Gastrocnemius medialis (tissue), 4 donors: ENCODE data around the gene METTL26.

Source experiments
- CTCF ChIP-seq, 5 experiments: fragments of 450-650 bp in 3 of 5; fragments of 200-600 bp in 2 of 5; sonication (generic) in 2 of 5; IDR thresholded peaks in 4 of 5; conservative IDR thresholded peaks in 1 of 5; 1 replicate in 4 of 5; 2 replicates in 1 of 5; pipeline ENCODE4 v1.5.1; 2016 to 2019; ENCODE audit warnings: antibody characterized with exemption in 5 of 5, mild to moderate bottlenecking in 3 of 5, moderate library complexity in 3 of 5
- POLR2A ChIP-seq, 2 donors: fragments of 450-650 bp; IDR thresholded peaks; one replicate each; pipeline ENCODE4 v1.6.1; 2017; ENCODE audit warnings: antibody characterized with exemption in 2 of 2, mild to moderate bottlenecking in 2 of 2, moderate library complexity in 2 of 2

- TF ChIP-seq CTCF (IDR thresholded peaks at IDR 0.05 in 4 of 5, conservative IDR thresholded peaks at IDR 0.05 in 1 of 5) (no peak), POLR2A (IDR thresholded peaks at IDR 0.05) (no peak)
These were observed 11.5 kb downstream of the METTL26 start for GRCh38 chr16:624526-625070.
